Type B pancreatic cell (in vitro differentiated cells): ENCODE measurements around the gene AHRR. TPM values are rescaled to one million over a fixed set of nuclear protein-coding genes. Genes with fewer than 3 reads are reported as not detected.

Experiments
- DNase-seq: peaks from one replicate; pipeline ENCODE4 v3.0.0; 2021; ENCODE audit warnings: mixed read lengths; ENCODE audit not compliant: unreplicated experiment; ENCODE audit errors: extremely low spot score
- H3K27ac Mint-ChIP-seq: 2 replicates; pipeline ENCODE4 v1.8.0; 2021; ENCODE audit warnings: mild to moderate bottlenecking, mixed read lengths
- H3K27me3 Mint-ChIP-seq: 2 replicates; pipeline ENCODE4 v1.8.0; 2021; ENCODE audit warnings: mixed read lengths
- H3K36me3 Mint-ChIP-seq: 2 replicates; pipeline ENCODE4 v1.8.0; 2021; ENCODE audit warnings: mixed read lengths
- H3K4me1 Mint-ChIP-seq: one replicate; pipeline ENCODE4 v1.8.0; 2021; ENCODE audit warnings: mixed read lengths; ENCODE audit not compliant: unreplicated experiment
- H3K4me3 Mint-ChIP-seq: 2 replicates; pipeline ENCODE4 v1.8.0; 2021; ENCODE audit warnings: mild to moderate bottlenecking, mixed read lengths
- H3K9me3 Mint-ChIP-seq: 2 replicates; pipeline ENCODE4 v1.8.0; 2021; ENCODE audit warnings: mixed read lengths
- total RNA-seq: library from RNA; stranded (reverse); gene quantifications from 2 replicates; pipeline ENCODE4 v1.2.1, GENCODE V29; 2021; ENCODE audit warnings: low replicate concordance
- TF ChIP-seq, protein P1 (sequence below): fragments of 200-600 bp; sonication (generic); conservative IDR thresholded peaks from 2 replicates; pipeline ENCODE4 v1.5.0; 2021; ENCODE audit warnings: antibody characterized with exemption, mild to moderate bottlenecking

Gene AHRR
- total RNA-seq, 1 donor from 2014 or later, result 13.4 TPM

DNA sequence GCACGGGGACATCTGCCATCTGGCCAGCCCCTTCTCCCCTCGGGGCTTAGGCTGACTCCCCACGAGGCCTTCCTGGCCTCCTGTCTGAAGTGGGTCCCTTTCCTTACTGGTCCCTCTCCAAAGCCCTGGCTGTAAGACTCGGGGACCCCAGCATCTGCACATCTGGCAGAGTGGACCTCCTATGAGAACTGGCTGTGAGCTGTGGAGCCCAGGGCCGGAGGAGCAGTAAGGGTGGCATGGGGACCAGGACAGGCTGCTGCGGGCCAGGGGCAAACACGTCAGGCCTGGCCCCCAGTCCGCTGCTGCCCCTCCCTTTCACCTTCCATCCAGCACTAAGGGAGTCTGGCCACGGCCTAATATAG, 155.3 kb downstream of the AHRR start:
- peaks cover 2% of the 10 kb centered on the region for H3K4me1 Mint-ChIP-seq
- H3K9me3 Mint-ChIP-seq, result no peaks in the 10 kb centered on the region
- no peak overlapping the region for H3K4me3 Mint-ChIP-seq
- TF ChIP-seq, protein P1, sequence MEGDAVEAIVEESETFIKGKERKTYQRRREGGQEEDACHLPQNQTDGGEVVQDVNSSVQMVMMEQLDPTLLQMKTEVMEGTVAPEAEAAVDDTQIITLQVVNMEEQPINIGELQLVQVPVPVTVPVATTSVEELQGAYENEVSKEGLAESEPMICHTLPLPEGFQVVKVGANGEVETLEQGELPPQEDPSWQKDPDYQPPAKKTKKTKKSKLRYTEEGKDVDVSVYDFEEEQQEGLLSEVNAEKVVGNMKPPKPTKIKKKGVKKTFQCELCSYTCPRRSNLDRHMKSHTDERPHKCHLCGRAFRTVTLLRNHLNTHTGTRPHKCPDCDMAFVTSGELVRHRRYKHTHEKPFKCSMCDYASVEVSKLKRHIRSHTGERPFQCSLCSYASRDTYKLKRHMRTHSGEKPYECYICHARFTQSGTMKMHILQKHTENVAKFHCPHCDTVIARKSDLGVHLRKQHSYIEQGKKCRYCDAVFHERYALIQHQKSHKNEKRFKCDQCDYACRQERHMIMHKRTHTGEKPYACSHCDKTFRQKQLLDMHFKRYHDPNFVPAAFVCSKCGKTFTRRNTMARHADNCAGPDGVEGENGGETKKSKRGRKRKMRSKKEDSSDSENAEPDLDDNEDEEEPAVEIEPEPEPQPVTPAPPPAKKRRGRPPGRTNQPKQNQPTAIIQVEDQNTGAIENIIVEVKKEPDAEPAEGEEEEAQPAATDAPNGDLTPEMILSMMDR, result no peak
- H3K36me3 Mint-ChIP-seq, result no peaks in the 10 kb centered on the region
- H3K27ac Mint-ChIP-seq, result no peak overlapping the region
- no peaks in the 10 kb centered on the region for H3K27me3 Mint-ChIP-seq
- DNase-seq, result no peak

DNA sequence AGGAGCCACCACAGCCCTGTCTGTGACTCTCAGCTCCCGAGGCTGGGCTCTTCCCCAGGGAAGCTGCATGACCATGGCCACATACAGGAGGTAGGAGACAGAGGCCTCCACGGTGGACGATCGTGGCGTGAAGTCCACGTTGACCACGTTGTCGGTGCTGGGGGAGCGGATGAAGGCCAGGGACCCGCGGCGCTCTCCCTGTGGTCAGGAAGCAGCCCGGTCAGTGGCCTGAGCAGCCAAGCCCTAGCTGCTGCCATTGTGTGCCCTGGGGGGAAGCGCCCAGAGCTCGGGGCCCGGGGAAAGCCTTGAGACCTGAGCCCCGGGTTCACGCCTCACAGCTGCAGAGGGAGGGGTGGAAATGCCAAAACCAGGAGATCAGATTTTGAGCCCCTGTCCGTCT, 155.7 kb downstream of the AHRR start:
- H3K4me3 Mint-ChIP-seq, result no peak overlapping the region
- no peak for DNase-seq
- TF ChIP-seq, protein P1, result no peak
- no peaks in the 10 kb centered on the region for H3K4me1 Mint-ChIP-seq
- no peaks in the 10 kb centered on the region for H3K36me3 Mint-ChIP-seq
- H3K27ac Mint-ChIP-seq, result no peak overlapping the region
- no peaks in the 10 kb centered on the region for H3K9me3 Mint-ChIP-seq
- H3K27me3 Mint-ChIP-seq, result no peaks in the 10 kb centered on the region

- TF ChIP-seq, protein P1, result no peak
- DNase-seq, result no peak
- Mint-ChIP-seq H3K4me1 (no peaks in the 10 kb centered on the region), H3K9me3 (no peaks in the 10 kb centered on the region), H3K4me3 (no peak overlapping the region), H3K36me3 (no peaks in the 10 kb centered on the region), H3K27ac (no peak overlapping the region), H3K27me3 (no peaks in the 10 kb centered on the region)
These were observed 156.4 kb downstream of the AHRR start for GRCh38 chr5:477871-478270.

DNA sequence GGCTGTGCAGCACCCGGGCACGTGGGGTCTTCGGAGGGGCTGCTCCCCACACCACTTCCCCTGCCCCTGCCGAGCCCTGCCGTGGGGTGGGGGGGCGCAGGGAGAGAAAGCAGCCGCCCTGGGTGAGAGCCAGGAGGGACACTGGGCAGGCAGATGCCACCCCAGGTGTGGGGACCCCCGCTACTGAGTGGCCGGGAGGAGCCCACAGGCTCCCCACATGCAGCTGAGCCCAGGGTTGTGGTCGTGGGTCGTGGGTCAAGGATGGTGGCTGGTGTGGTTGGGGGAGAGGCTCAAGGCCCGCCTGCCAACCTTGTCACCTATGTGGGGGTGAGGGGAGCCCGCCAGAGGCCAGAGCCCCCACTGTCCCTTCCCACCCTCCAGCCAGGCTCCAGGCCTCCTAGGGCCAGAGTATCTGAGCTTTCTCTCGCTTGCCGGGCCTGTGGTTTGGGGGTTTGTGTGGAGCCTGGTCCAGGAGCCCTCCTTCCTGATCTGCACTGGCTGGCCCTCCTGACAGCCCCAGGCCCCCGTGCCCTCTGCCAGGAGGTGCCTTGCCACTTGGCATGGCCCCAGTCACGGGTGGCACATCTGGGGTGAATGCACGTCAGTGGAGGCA, 157.0 kb downstream of the AHRR start:
- Mint-ChIP-seq H3K27me3 (no peaks in the 10 kb centered on the region), H3K27ac (no peak overlapping the region), H3K36me3 (no peaks in the 10 kb centered on the region), H3K4me1 (no peaks in the 10 kb centered on the region), H3K4me3 (no peak overlapping the region), H3K9me3 (no peaks in the 10 kb centered on the region)
- no peak for DNase-seq
- TF ChIP-seq, protein P1, result no peak

GRCh38 chr5:478982-479535, 157.5 kb downstream of the AHRR start:
- Mint-ChIP-seq H3K4me3 (no peak overlapping the region), H3K9me3 (no peaks in the 10 kb centered on the region), H3K27me3 (no peaks in the 10 kb centered on the region), H3K36me3 (no peaks in the 10 kb centered on the region), H3K4me1 (no peaks in the 10 kb centered on the region), H3K27ac (no peak overlapping the region)
- DNase-seq, result no peak
- TF ChIP-seq, protein P1, result no peak
